CD14-positive monocyte (primary cell): ENCODE measurements around the gene GUCY1A1. TPM values are rescaled to one million over a fixed set of nuclear protein-coding genes. Genes with fewer than 3 reads are reported as not detected.

Experiments
- DNase-seq, 3 donors: peaks; one replicate each; pipeline ENCODE4 v3.0.0-alpha.2; 2011 to 2022
- H2AFZ ChIP-seq: 2 replicates; pipeline ENCODE4 v1.6.0; 2012; ENCODE audit warnings: mild to moderate bottlenecking, low read depth, low read length, inconsistent platforms; ENCODE audit not compliant: insufficient read depth, poor library complexity, severe bottlenecking
- H3K27ac ChIP-seq, 2 donors: 1 replicate in 1 of 2; 2 replicates in 1 of 2; pipeline ENCODE4 v1.5.1; 2012 to 2013; ENCODE audit warnings: low read length in 2 of 2, control low read depth in 1 of 2, inconsistent platforms in 1 of 2, low read depth in 1 of 2, mild to moderate bottlenecking in 1 of 2
- H3K27me3 ChIP-seq, 2 donors: one replicate each; pipeline versions ENCODE4 v1.6.0 to v1.6.1; 2011 to 2013; ENCODE audit warnings: low read length in 2 of 2; ENCODE audit not compliant: control insufficient read depth in 2 of 2, insufficient read depth in 2 of 2
- H3K36me3 ChIP-seq, 2 donors: replicated peaks in 1 of 2; 1 replicate in 1 of 2; 2 replicates in 1 of 2; pipeline versions ENCODE4 v1.5.1 to v1.6.1; 2012 to 2013; ENCODE audit warnings: low read length in 2 of 2, control low read depth in 1 of 2, inconsistent platforms in 1 of 2, mild to moderate bottlenecking in 1 of 2; ENCODE audit not compliant: insufficient read depth in 2 of 2, control insufficient read depth in 1 of 2
- H3K4me1 ChIP-seq, 2 donors: 1 replicate in 1 of 2; 2 replicates in 1 of 2; pipeline versions ENCODE4 v1.5.1 to v1.6.1; 2012 to 2013; ENCODE audit warnings: low read length in 2 of 2, control low read depth in 1 of 2, inconsistent platforms in 1 of 2, mild to moderate bottlenecking in 1 of 2, moderate library complexity in 1 of 2; ENCODE audit not compliant: insufficient read depth in 2 of 2, control insufficient read depth in 1 of 2
- H3K4me2 ChIP-seq: replicated peaks from 2 replicates; pipeline ENCODE3; 2012; ENCODE audit warnings: low read length, moderate library complexity, mild to moderate bottlenecking; ENCODE audit not compliant: poor library complexity, severe bottlenecking; ENCODE audit errors: extremely low read depth
- H3K4me3 ChIP-seq, 3 experiments: fragments of 200-600 bp in 1 of 3; sonication (generic) in 1 of 3; replicated peaks in 1 of 3; 1 replicate in 2 of 3; 2 replicates in 1 of 3; pipeline ENCODE4 v1.5.1; 2011 to 2013; ENCODE audit warnings: low read length in 3 of 3, mild to moderate bottlenecking in 3 of 3, control low read depth in 2 of 3, low read depth in 2 of 3, inconsistent platforms in 1 of 3, moderate library complexity in 1 of 3
- H3K79me2 ChIP-seq: 2 replicates; pipeline ENCODE4 v1.6.0; 2012; ENCODE audit warnings: mild to moderate bottlenecking, control low read depth, inconsistent platforms, low read length, moderate library complexity; ENCODE audit not compliant: insufficient read depth
- H3K9ac ChIP-seq: 2 replicates; pipeline ENCODE4 v1.6.0; 2017; ENCODE audit warnings: low read length, mild to moderate bottlenecking; ENCODE audit not compliant: insufficient read depth, poor library complexity, severe bottlenecking
- H3K9me3 ChIP-seq, 2 donors: replicated peaks in 1 of 2; 1 replicate in 1 of 2; 2 replicates in 1 of 2; pipeline versions ENCODE4 v1.5.1 to v1.6.1; 2012 to 2013; ENCODE audit warnings: low read length in 2 of 2, control low read depth in 1 of 2; ENCODE audit not compliant: control insufficient read depth in 1 of 2, insufficient read depth in 1 of 2
- H4K20me1 ChIP-seq: 2 replicates; pipeline ENCODE4 v1.6.0; 2012; ENCODE audit warnings: mild to moderate bottlenecking, low read length, control low read depth, moderate library complexity; ENCODE audit not compliant: insufficient read depth
- H3K27ac Mint-ChIP-seq, 7 donors: one replicate each; pipeline ENCODE4 v1.8.0; 2020; ENCODE audit warnings: mild to moderate bottlenecking in 7 of 7, mixed read lengths in 7 of 7, moderate library complexity in 6 of 7, inconsistent platforms in 2 of 7
- H3K27me3 Mint-ChIP-seq, 3 donors: one replicate each; pipeline ENCODE4 v1.8.0; 2021 to 2022; ENCODE audit warnings: low read depth in 3 of 3, mild to moderate bottlenecking in 3 of 3, mixed read lengths in 3 of 3, moderate library complexity in 3 of 3, inconsistent platforms in 1 of 3
- H3K36me3 Mint-ChIP-seq, 2 donors: one replicate each; pipeline ENCODE4 v1.8.0; 2020; ENCODE audit warnings: mixed read lengths in 2 of 2, inconsistent platforms in 1 of 2, mild to moderate bottlenecking in 1 of 2
- H3K4me1 Mint-ChIP-seq: one replicate; pipeline ENCODE4 v1.8.0; 2020; ENCODE audit warnings: mild to moderate bottlenecking, mixed read lengths
- H3K4me3 Mint-ChIP-seq, 2 donors: one replicate each; pipeline ENCODE4 v1.8.0; 2020; ENCODE audit warnings: mild to moderate bottlenecking in 2 of 2, mixed read lengths in 2 of 2, moderate library complexity in 1 of 2
- H3K9me3 Mint-ChIP-seq, 7 donors: one replicate each; pipeline ENCODE4 v1.8.0; 2020 to 2022; ENCODE audit warnings: mixed read lengths in 7 of 7, mild to moderate bottlenecking in 6 of 7, moderate library complexity in 6 of 7, inconsistent platforms in 2 of 7
- CTCF ChIP-seq: fragments of 200-600 bp; IDR thresholded peaks from one replicate; pipeline ENCODE4 v1.8.0; 2022; ENCODE audit warnings: antibody characterized with exemption, mild to moderate bottlenecking
- WGBS: methylation state at CpG from one replicate; pipeline ENCODE4 v1.1.5; 2013; ENCODE audit warnings: missing lambda C conversion rate; ENCODE audit not compliant: insufficient coverage; 5-methylcytosine and 5-hydroxymethylcytosine counted together
- intact Hi-C, 2 donors: fragments of 100-400 bp; cut with micrococcal nuclease; formaldehyde crosslinking; loops; one replicate each; pipeline versions ENCODE4 v1.15.0 to v1.15.1; 2023
- polyA plus RNA-seq, 3 donors: library from polyadenylated mRNA; depleted of rRNA in 1 of 3; unstranded in 2 of 3; stranded (reverse) in 1 of 3; fragments of 300-500 nt in 2 of 3; fragments of >200 nt in 1 of 3; fragmentation: Illumina TruSeq in 2 of 3; gene quantifications; 1 replicate in 2 of 3; 2 replicates in 1 of 3; pipeline ENCODE4 v1.2.3, GENCODE V29; 2012 to 2021

GUCY1A1 gene
- polyA plus RNA-seq, 3 donors = 0.88 to 1.2 (median 0.95) TPM

- H3K4me3 ChIP-seq = peak overlapping the region in 2 of 3 experiments; percentile 14 to 46
- no peak overlapping the region for H3K9ac ChIP-seq
- H3K4me3 Mint-ChIP-seq = peak overlapping the region; percentile 31 to 58
- no peaks in the 10 kb centered on the region for H3K36me3 ChIP-seq
- WGBS = no CpG with 5 or more reads among the region's 3 CpGs
- peaks cover 0 to 3% (median 2%) of the 10 kb centered on the region in 7 donors for H3K9me3 Mint-ChIP-seq
- H2AFZ ChIP-seq = peak overlapping the region; percentile 43
- no peaks in the 10 kb centered on the region for H4K20me1 ChIP-seq
- H3K4me1 Mint-ChIP-seq = peaks cover 33% of the 10 kb centered on the region
- H3K4me2 ChIP-seq = peak overlapping the region; percentile 64
- intact Hi-C loops = no loop called here
- no peak for TF ChIP-seq CTCF
- H3K27ac ChIP-seq = peak overlapping the region in 1 of 2 donors; percentile 78
- peaks cover 15 to 30% of the 10 kb centered on the region in 2 donors for H3K4me1 ChIP-seq
- H3K36me3 Mint-ChIP-seq = no peaks in the 10 kb centered on the region
- H3K27me3 Mint-ChIP-seq = peaks cover 0 to 3% (median 0%) of the 10 kb centered on the region in 3 donors
- peak; percentile 9 to 18 (median 13) for DNase-seq
- H3K9me3 ChIP-seq = no peaks in the 10 kb centered on the region
- H3K79me2 ChIP-seq = no peaks in the 10 kb centered on the region
- H3K27me3 ChIP-seq = no peaks in the 10 kb centered on the region
- H3K27ac Mint-ChIP-seq = peak overlapping the region; percentile 9 to 85 (median 62)
These were observed 26.7 kb upstream of the GUCY1A1 start for GRCh38 chr4:155639704-155640523.

GRCh38 chr4:155640751-155641150, 25.9 kb upstream of the GUCY1A1 start:
- no peak for TF ChIP-seq CTCF
- Histone ChIP-seq H3K9me3 (no peaks in the 10 kb centered on the region), H2AFZ (no peak overlapping the region), H3K4me2 (peak overlapping the region; percentile 64), H3K9ac (no peak overlapping the region), H3K79me2 (no peaks in the 10 kb centered on the region), H3K27me3 (no peaks in the 10 kb centered on the region), H3K4me1 (peaks cover 15 to 30% of the 10 kb centered on the region in 2 donors), H4K20me1 (no peaks in the 10 kb centered on the region), H3K36me3 (no peaks in the 10 kb centered on the region), H3K27ac (peak overlapping the region in 1 of 2 donors; percentile 78), H3K4me3 (no peak overlapping the region)
- DNase-seq = no peak
- peak overlapping the region in 1 of 7 donors; percentile 24 for H3K27ac Mint-ChIP-seq
- peaks cover 33% of the 10 kb centered on the region for H3K4me1 Mint-ChIP-seq
- H3K4me3 Mint-ChIP-seq = no peak overlapping the region
- WGBS = no CpG with 5 or more reads among the region's 2 CpGs
- intact Hi-C loops = no loop called here
- no peaks in the 10 kb centered on the region for H3K36me3 Mint-ChIP-seq
- peaks cover 0 to 2% (median under 1%) of the 10 kb centered on the region in 7 donors for H3K9me3 Mint-ChIP-seq
- H3K27me3 Mint-ChIP-seq = peaks cover 0 to 3% (median 0%) of the 10 kb centered on the region in 3 donors
